GM23248 (cell line): Measurements from ENCODE around the gene BCAS1. TPM values are rescaled to one million over a fixed set of nuclear protein-coding genes. Genes with fewer than 3 reads are reported as not detected.

Experiments
- DNase-seq: peaks from one replicate; pipeline ENCODE4 v3.0.0-alpha.2; 2015
- H2AFZ ChIP-seq: fragments of 200-600 bp; sonication (generic); 2 replicates; pipeline ENCODE4 v1.6.1; 2016; ENCODE audit warnings: antibody characterized with exemption
- H3F3A ChIP-seq: fragments of 200-600 bp; sonication (generic); 2 replicates; pipeline ENCODE4 v1.6.1; 2016; ENCODE audit warnings: mild to moderate bottlenecking, antibody characterized with exemption, mixed run types; ENCODE audit not compliant: insufficient read depth
- H3K27ac ChIP-seq: fragments of 200-600 bp; sonication (generic); 2 replicates; pipeline ENCODE4 v1.5.1; 2016; ENCODE audit warnings: mild to moderate bottlenecking
- H3K27me3 ChIP-seq: fragments of 200-600 bp; sonication (generic); replicated peaks from 2 replicates; pipeline ENCODE4 v1.6.1; 2016; ENCODE audit warnings: mild to moderate bottlenecking; ENCODE audit not compliant: insufficient read depth
- H3K36me3 ChIP-seq: fragments of 200-600 bp; sonication (generic); 2 replicates; pipeline ENCODE4 v1.6.1; 2016; ENCODE audit warnings: low read depth, mild to moderate bottlenecking
- H3K4me1 ChIP-seq: fragments of 200-600 bp; sonication (generic); 2 replicates; pipeline ENCODE4 v1.6.1; 2016; ENCODE audit warnings: mild to moderate bottlenecking; ENCODE audit not compliant: insufficient read depth
- H3K4me2 ChIP-seq: fragments of 200-600 bp; sonication (generic); one replicate; pipeline ENCODE4 v1.6.1; 2016; ENCODE audit warnings: mild to moderate bottlenecking; ENCODE audit not compliant: unreplicated experiment
- H3K4me3 ChIP-seq: fragments of 200-600 bp; sonication (generic); 2 replicates; pipeline ENCODE4 v1.5.1; 2016; ENCODE audit warnings: mild to moderate bottlenecking
- H3K79me2 ChIP-seq: fragments of 200-600 bp; sonication (generic); 2 replicates; pipeline ENCODE4 v1.6.1; 2016; ENCODE audit warnings: mild to moderate bottlenecking; ENCODE audit not compliant: insufficient read depth
- H3K9ac ChIP-seq: fragments of 200-600 bp; sonication (generic); 2 replicates; pipeline ENCODE4 v1.6.1; 2016; ENCODE audit warnings: mild to moderate bottlenecking
- H3K9me2 ChIP-seq: fragments of 200-600 bp; sonication (generic); 2 replicates; pipeline ENCODE4 v1.6.1; 2016; ENCODE audit warnings: mixed run types, mild to moderate bottlenecking, moderate library complexity; ENCODE audit not compliant: insufficient read depth
- H3K9me3 ChIP-seq: fragments of 200-600 bp; sonication (generic); one replicate; pipeline ENCODE4 v1.6.1; 2017; ENCODE audit warnings: low read depth
- H4K20me1 ChIP-seq: fragments of 200-600 bp; sonication (generic); 2 replicates; pipeline ENCODE4 v1.6.0; 2016; ENCODE audit not compliant: insufficient read depth
- EZH2 ChIP-seq: fragments of 200-600 bp; sonication (generic); IDR thresholded peaks from 2 replicates; pipeline ENCODE4 v1.6.1; 2018; ENCODE audit warnings: antibody characterized with exemption, mild to moderate bottlenecking; ENCODE audit not compliant: insufficient read depth, poor library complexity, severe bottlenecking
- EZH2phosphoT487 ChIP-seq: fragments of 200-600 bp; sonication (generic); IDR thresholded peaks from 2 replicates; pipeline ENCODE4 v1.6.1; 2018; ENCODE audit warnings: antibody characterized with exemption, moderate library complexity, mild to moderate bottlenecking, low read depth; ENCODE audit not compliant: insufficient read depth
- WGBS, 2 experiments: methylation state at CpG; one replicate each; pipeline ENCODE4 v1.1.6; 2015 to 2017; ENCODE audit warnings: low lambda C conversion rate in 2 of 2, low coverage in 1 of 2; ENCODE audit errors: missing lambda C conversion rate in 2 of 2; 5-methylcytosine and 5-hydroxymethylcytosine counted together
- in situ Hi-C: fragments of 300-500 bp; cut with MboI; formaldehyde crosslinking; loops from 2 replicates; pipeline ENCODE4 v1.15.0; 2020
- polyA plus RNA-seq: library from polyadenylated mRNA; unstranded; fragments of >200 nt; fragmentation: Nextera tagmentation; extraction: Ambion mirVana; gene quantifications from 2 replicates; pipeline ENCODE4 v1.2.1, GENCODE V29; 2016
- total RNA-seq: library from RNA; depleted of rRNA; stranded (reverse); fragments of >200 nt; shearing (Covaris generic); gene quantifications from 2 replicates; pipeline ENCODE4 v1.2.3, GENCODE V29; 2014

BCAS1 gene
- total and polyA plus RNA-seq, 2 experiments from 2014 or later = 0.41 TPM; not detected in 1

GRCh38 chr20:53996584-53997486 lies 73.6 kb downstream of the BCAS1 start:
- TF ChIP-seq EZH2phosphoT487 (no peak), EZH2 (no peak)
- no peak overlapping the region for H3K27ac ChIP-seq
- no peaks in the 10 kb centered on the region for H3F3A ChIP-seq
- no peak overlapping the region for H3K4me2 ChIP-seq
- WGBS, 2 experiments = 69 to 70% methylated on average over 10 of the region's 10 CpGs
- no peaks in the 10 kb centered on the region for H3K9me3 ChIP-seq
- in situ Hi-C loops = no loop called here
- H2AFZ ChIP-seq = no peak overlapping the region
- no peaks in the 10 kb centered on the region for H4K20me1 ChIP-seq
- DNase-seq = no peak
- H3K9me2 ChIP-seq = no peaks in the 10 kb centered on the region
- H3K79me2 ChIP-seq = no peaks in the 10 kb centered on the region
- H3K36me3 ChIP-seq = no peaks in the 10 kb centered on the region
- H3K4me3 ChIP-seq = no peak overlapping the region
- H3K4me1 ChIP-seq = no peaks in the 10 kb centered on the region
- no peak overlapping the region for H3K9ac ChIP-seq
- no peaks in the 10 kb centered on the region for H3K27me3 ChIP-seq

GRCh38 chr20:53995949-53996348 lies 74.4 kb downstream of the BCAS1 start:
- 53 to 59% methylated on average over 5 of the region's 5 CpGs for WGBS, 2 experiments
- in situ Hi-C loops = no loop called here
- no peaks in the 10 kb centered on the region for H3K9me2 ChIP-seq
- no peak overlapping the region for H2AFZ ChIP-seq
- no peak overlapping the region for H3K9ac ChIP-seq
- no peaks in the 10 kb centered on the region for H4K20me1 ChIP-seq
- no peak overlapping the region for H3K27ac ChIP-seq
- TF ChIP-seq EZH2 = no peak
- no peak for TF ChIP-seq EZH2phosphoT487
- no peak for DNase-seq
- no peaks in the 10 kb centered on the region for H3K36me3 ChIP-seq
- H3K4me3 ChIP-seq = no peak overlapping the region
- H3K4me2 ChIP-seq = no peak overlapping the region
- no peaks in the 10 kb centered on the region for H3K9me3 ChIP-seq
- H3K27me3 ChIP-seq = no peaks in the 10 kb centered on the region
- H3K79me2 ChIP-seq = no peaks in the 10 kb centered on the region
- no peaks in the 10 kb centered on the region for H3K4me1 ChIP-seq
- no peaks in the 10 kb centered on the region for H3F3A ChIP-seq

GRCh38 chr20:53994088-53994487 lies 76.3 kb downstream of the BCAS1 start:
- H3K4me2 ChIP-seq = no peak overlapping the region
- H3K79me2 ChIP-seq = no peaks in the 10 kb centered on the region
- H3K36me3 ChIP-seq = no peaks in the 10 kb centered on the region
- H3K27me3 ChIP-seq = no peaks in the 10 kb centered on the region
- no peaks in the 10 kb centered on the region for H3K4me1 ChIP-seq
- no peaks in the 10 kb centered on the region for H4K20me1 ChIP-seq
- no peaks in the 10 kb centered on the region for H3K9me3 ChIP-seq
- no peak overlapping the region for H2AFZ ChIP-seq
- H3K9ac ChIP-seq = no peak overlapping the region
- H3F3A ChIP-seq = no peaks in the 10 kb centered on the region
- TF ChIP-seq EZH2 (no peak), EZH2phosphoT487 (no peak)
- DNase-seq = no peak
- no peak overlapping the region for H3K4me3 ChIP-seq
- 75 to 78% methylated on average over 7 of the region's 7 CpGs for WGBS, 2 experiments
- in situ Hi-C loops = no loop called here
- no peak overlapping the region for H3K27ac ChIP-seq
- H3K9me2 ChIP-seq = no peaks in the 10 kb centered on the region

GRCh38 chr20:53993310-53993709 lies 77.1 kb downstream of the BCAS1 start:
- no peaks in the 10 kb centered on the region for H3F3A ChIP-seq
- H3K36me3 ChIP-seq = no peaks in the 10 kb centered on the region
- H3K9ac ChIP-seq = no peak overlapping the region
- no peaks in the 10 kb centered on the region for H3K9me2 ChIP-seq
- WGBS, 2 experiments = 84 to 87% methylated on average over 5 of the region's 5 CpGs
- H4K20me1 ChIP-seq = no peaks in the 10 kb centered on the region
- H3K79me2 ChIP-seq = no peaks in the 10 kb centered on the region
- no peak for DNase-seq
- H2AFZ ChIP-seq = no peak overlapping the region
- in situ Hi-C loops = no loop called here
- H3K27me3 ChIP-seq = no peaks in the 10 kb centered on the region
- no peaks in the 10 kb centered on the region for H3K4me1 ChIP-seq
- H3K27ac ChIP-seq = no peak overlapping the region
- no peaks in the 10 kb centered on the region for H3K9me3 ChIP-seq
- no peak overlapping the region for H3K4me3 ChIP-seq
- H3K4me2 ChIP-seq = no peak overlapping the region
- TF ChIP-seq EZH2 (no peak), EZH2phosphoT487 (no peak)
